NAMALWA (cell line): Measurements from ENCODE around the gene RASA1.

Source experiments
- DNase-seq: peaks from one replicate; pipeline ENCODE4 v3.0.0-alpha.2; 2015; ENCODE audit warnings: low spot score

The RASA1 gene

DNA sequence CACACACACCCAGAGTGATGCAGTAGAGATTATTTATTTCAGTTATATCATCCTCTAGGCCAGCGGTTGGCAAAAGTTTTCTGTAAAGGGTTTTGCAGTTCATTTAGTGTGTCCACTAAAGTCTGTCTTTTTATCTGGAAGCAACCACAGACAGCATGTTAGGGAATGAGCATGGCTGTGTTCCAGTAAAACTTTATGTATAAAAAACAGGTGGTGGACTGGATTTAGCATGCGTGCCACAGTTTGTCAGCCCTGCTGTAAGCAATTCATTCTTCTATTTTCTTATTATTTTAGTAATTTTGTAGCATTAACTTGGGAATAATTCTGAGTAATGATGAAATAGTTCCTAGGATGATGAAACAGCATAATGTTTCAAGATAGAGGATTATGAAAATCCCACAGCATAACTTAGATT lies 93.4 kb downstream of the RASA1 start:
- DNase-seq = no peak

DNA sequence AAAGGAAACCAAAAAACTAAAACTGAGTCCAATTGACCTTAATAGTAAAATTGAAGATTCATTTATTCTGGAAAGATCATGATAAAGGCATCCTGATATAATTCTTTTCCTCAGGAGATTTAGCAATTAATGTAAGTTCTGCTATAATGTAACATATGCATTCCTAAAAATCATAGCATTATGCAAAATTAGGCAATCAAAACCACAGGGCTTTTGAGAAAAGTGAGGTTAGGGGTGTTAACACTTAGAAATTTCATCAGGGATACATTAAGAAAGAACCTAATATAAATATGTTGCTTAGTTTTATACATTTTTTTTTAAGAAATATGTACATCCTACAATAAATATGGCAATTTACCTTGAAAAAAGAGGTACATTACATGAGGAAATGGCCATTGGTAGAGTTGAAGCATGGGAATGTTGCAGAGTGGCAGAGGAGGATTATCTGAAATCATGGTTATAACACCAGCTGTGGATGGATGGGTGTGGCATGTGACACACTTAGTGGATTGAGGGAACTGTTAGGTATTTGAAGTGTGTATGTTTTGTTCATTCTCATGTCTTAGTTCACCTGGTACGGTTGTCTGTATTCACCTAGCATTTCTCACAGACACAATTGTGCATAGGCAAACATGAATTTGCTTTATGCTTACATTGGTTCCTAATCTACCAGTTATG lies 94.0 kb downstream of the RASA1 start:
- no peak for DNase-seq

- DNase-seq = no peak
Observed at GRCh38 chr5:87367243-87367642, 99.6 kb downstream of the RASA1 start.

GRCh38 chr5:87368601-87369000 lies 100.9 kb downstream of the RASA1 start:
- DNase-seq = no peak

DNA sequence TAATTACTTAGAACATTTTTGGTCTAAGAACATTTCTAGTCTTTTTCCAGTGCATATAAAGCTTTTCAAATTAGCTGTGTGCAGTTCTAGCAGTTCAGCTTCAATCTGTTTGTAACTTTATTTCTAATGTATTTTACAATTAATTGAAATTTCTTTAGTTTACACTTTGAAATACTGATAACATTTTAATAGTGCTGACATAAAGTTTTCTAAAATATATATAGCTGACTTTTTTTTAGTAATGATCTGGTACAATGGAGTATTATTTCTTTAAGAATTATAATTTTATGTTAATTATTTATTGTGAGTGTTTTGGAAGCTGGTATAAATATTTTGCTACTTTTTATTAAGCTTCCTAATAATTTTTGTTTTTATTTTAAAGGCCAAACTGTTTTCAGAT lies 101.7 kb downstream of the RASA1 start:
- DNase-seq = no peak

DNA sequence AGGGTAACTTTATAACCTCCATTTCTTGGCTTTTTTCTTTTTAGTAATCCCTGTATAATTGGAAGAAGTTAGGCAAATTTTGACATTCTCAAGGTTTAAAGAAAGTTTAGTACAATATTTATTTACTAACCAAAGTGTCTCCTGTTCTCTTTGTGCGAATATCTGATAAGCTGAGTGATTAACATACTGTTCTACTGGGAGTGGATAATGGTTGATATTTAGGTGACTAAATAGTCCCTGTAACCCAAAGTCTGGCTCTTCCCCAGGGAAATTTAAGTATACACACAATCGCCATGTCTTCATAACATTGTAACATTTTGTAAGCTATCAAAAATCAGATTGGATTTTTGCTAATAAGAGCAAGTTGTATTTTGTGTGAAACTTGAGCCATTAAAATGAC lies 105.0 kb downstream of the RASA1 start:
- no peak for DNase-seq

DNA sequence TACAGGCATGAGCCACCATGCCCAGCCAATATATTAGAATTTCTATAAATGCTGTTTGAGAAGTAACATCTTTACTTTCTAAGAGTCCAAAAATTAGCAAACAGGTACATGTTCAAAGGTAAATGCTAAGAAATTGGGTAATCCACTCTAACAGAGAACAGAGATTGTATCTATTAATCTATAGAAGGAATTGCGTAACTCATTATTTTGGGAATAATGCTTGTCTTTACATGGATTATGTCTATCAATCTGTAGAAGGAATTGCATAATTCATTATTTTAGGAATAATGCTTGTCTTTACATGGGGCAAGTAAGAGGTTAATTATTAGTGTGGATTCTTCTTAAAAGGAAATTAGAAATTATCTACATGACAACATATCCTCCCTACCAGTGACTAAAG lies 114.5 kb downstream of the RASA1 start:
- no peak for DNase-seq

DNA sequence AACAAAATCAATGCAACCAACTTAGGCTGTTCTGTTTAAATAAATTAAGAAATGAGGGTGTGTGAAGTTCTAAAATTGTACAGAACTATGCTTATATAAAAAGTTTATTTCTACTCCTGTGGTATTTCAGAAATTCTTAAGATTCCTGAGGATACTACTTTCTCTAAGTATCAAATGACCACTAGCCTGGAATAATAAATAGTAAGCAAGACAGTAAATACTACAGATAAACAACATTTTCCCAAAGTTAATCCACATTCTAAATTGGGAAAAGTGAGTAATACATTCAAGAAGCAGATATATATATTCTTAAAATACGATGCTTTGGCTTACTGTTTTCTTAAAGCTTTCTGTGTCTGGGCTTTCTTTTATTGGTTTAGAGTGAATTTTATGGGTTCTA lies 115.5 kb downstream of the RASA1 start:
- no peak for DNase-seq

- DNase-seq = no peak
Observed at GRCh38 chr5:87385802-87386201, 118.1 kb downstream of the RASA1 start.

GRCh38 chr5:87388129-87388528 lies 120.4 kb downstream of the RASA1 start:
- DNase-seq = no peak

- no peak for DNase-seq
Observed at GRCh38 chr5:87389296-87390034, 121.8 kb downstream of the RASA1 start.

DNA sequence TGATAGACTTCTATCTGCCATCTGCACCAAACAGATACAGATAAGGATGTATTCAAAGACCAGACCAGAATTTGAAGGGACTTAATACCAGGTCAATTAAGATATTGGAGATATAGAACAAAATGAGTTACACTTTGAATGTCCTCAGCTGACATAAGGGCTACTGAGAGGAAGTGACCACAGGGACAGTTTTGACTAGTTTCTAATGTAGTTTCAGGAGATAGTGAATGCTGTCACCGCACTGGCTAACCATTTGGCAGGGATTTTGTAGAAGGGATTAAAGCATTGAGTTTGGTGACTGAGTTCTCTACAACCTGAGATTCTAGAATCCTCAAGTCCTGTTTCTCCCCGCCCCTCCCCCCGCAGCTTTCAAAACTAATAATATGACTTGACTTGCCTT lies 122.4 kb downstream of the RASA1 start:
- DNase-seq = no peak

DNA sequence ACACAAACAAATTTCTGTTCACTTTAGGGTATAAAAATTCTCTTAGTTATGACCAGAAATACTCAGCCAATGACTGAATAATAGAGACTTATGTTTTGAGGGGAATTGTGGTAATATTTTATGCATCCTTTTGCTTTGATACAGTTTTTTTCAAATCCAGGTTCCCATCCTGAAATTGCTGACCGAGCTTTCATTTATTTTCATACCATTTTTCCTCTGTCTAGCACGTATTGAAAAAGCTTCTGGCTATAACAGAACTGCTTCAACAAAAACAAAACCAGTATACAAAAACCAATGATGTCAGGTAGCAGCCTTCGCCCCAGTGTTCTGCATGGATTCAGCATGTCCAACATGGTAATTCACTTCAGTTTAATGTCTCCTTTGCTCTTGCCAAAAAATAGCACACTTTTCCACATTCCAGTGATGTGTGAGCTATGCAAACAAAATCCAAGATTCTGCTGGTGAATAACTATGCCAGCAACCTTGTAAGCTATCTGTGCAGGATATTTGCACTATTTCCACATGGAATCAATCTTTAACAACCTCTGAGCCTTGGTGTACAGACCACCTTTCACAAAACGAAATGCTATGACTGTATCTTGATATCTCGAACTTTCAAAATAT lies 123.0 kb downstream of the RASA1 start:
- no peak for DNase-seq

DNA sequence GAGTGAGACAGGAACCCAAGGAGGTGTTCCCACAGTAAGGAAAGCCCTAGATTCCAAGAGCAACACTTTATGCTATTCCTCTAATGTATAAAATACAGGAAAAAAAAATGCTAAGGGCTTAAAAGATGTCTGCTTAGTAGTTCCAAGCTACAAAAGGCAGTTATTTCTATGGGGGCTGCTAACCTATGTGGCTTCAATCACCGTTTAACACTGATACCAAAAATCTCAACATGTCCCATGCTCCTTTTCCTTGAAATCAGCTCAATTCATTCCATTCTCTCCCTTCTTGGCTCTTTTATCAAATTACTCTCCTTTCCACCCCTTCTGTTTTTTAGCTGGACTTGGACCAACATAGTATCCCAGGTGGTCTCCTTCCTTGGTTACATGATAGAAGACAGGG lies 124.5 kb downstream of the RASA1 start:
- DNase-seq = no peak

DNA sequence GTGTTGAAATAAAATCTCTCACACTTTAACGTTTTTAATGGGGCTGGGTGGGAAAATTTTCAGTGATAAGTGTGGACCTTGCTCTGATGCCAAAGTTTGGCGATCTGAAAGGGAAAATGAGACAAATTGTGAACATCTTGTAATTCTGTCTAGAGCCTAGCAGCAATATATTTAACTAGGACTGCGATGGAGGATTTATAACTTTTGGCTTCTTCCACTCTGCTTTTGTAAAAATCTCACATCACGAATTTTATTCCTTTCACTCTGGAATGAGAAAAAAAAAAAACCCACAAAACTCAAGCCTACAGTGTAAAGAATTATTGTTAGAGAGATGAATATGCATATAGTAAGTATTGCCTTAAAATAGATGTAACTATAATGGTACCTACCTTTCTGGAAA lies 125.1 kb downstream of the RASA1 start:
- DNase-seq = no peak

GRCh38 chr5:87393331-87393730 lies 125.6 kb downstream of the RASA1 start:
- no peak for DNase-seq

GRCh38 chr5:87394411-87395165 lies 126.9 kb downstream of the RASA1 start:
- no peak for DNase-seq

DNA sequence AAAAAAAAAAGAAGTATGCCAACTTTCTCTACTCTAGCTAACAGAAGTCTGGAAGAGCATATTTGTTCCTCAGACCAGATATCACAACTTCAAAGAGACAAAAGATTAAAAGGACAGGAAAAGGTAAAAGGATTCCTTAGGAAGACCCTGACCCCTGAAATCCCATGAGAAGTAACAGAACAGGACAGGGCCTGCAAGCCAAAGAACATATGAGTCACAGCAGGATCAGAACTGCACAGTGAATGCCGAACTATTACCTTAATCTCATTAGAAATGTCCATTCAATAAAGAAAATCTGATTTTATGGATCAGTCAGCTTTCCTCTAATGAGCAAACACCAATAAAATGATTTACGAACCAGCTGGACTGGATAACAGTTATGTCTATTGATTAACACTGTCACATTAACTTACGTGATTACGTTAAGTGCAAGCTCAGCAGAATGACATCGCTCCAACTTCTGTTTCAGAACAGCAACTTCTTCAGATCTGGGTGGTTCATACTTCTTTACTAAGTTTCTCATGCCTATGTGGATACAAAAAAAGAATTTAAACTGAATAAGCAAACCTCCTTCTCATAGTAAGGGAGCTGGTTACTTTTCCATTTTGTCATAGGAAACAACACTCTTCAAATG lies 131.4 kb downstream of the RASA1 start:
- no peak for DNase-seq

- DNase-seq = no peak
Observed at GRCh38 chr5:87399720-87400119, 132.0 kb downstream of the RASA1 start.

GRCh38 chr5:87400305-87400899 lies 132.7 kb downstream of the RASA1 start:
- DNase-seq = peak; percentile 67

DNA sequence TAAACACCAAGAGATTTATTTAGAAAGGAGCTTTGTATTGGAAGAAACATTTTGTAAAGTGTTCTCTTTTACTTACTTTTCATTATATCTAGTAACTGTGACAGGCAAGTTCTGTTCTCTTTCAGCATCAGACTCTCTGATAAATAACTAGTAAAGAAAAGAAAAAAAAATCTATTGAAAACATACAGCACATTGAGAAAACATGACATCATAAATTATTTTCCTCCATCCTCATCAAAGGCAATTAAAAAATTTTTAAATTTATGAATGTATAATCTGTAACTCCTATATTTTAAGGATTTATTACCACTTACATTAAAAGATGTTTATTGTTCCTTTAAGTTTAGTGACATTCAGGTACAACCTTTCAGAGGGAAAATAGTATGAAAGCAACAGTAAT lies 133.9 kb downstream of the RASA1 start:
- no peak for DNase-seq

DNA sequence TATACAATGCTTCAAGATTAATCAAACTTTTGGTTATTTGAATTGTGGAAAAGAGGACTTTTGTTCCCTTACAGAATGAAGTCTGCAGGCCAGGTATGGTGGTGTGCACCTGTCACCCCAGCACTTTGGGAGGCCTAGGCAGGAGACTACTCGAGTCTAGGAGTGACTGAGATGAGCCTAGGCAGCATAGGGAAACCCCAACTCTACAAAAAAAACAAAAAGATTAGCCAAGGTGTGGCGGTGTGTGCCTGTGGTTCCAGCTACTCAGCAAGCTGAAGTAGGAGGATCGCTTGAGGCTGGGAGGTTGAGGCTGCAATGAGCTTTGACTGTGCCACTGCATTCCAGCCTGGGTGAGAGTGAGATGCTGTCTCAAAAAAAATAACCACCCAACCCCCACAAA lies 135.7 kb downstream of the RASA1 start:
- DNase-seq = no peak
